Peyer's patch (tissue), 4 donors: ENCODE data around the gene FHL1.

ENCODE experiments used
- POLR2A ChIP-seq, 2 donors: fragments of 450-650 bp; IDR thresholded peaks; one replicate each; pipeline ENCODE4 v1.5.1; 2017; ENCODE audit warnings: antibody characterized with exemption in 2 of 2, mild to moderate bottlenecking in 2 of 2, moderate library complexity in 2 of 2
- TF ChIP-seq, protein P1 (sequence below), 6 experiments: fragments of 450-650 bp in 4 of 6; fragments of 200-600 bp in 2 of 6; sonication (generic) in 1 of 6; IDR thresholded peaks; one replicate each; pipeline ENCODE4 v1.5.1; 2017 to 2019; ENCODE audit warnings: antibody characterized with exemption in 6 of 6, mild to moderate bottlenecking in 3 of 6, moderate library complexity in 1 of 6

DNA sequence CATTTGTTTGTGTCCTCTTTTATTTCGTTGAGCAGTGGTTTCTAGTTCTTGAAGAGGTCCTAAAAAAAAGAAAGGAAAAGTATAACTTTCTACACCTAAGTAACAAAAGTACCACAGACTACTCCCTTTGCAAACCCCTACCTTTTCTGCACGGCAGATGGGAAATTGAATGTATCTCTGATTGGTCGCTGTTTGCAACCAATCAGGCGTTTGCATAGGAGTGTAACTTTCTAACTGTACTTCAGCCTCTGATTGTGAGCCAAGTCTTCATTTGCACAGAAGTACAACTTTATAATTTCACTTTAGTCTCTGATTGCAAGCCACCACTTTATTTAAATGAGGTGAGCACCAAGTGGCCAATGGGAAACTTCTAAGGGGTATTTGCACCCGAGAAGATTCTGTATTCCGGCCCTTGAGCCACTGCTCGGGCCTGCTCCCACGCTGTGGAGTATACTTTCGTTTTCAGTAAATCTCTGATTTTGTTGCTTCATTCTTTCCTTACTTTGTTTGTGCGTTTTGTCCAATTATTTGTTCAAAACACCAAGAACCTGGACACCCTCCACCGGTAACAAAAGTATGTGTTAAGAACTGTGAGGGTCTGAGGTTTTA lies 40.3 kb upstream of the FHL1 start:
- TF ChIP-seq, protein P1, sequence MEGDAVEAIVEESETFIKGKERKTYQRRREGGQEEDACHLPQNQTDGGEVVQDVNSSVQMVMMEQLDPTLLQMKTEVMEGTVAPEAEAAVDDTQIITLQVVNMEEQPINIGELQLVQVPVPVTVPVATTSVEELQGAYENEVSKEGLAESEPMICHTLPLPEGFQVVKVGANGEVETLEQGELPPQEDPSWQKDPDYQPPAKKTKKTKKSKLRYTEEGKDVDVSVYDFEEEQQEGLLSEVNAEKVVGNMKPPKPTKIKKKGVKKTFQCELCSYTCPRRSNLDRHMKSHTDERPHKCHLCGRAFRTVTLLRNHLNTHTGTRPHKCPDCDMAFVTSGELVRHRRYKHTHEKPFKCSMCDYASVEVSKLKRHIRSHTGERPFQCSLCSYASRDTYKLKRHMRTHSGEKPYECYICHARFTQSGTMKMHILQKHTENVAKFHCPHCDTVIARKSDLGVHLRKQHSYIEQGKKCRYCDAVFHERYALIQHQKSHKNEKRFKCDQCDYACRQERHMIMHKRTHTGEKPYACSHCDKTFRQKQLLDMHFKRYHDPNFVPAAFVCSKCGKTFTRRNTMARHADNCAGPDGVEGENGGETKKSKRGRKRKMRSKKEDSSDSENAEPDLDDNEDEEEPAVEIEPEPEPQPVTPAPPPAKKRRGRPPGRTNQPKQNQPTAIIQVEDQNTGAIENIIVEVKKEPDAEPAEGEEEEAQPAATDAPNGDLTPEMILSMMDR (IDR thresholded peaks at IDR 0.05), result no peak
- no peak for TF ChIP-seq POLR2A (IDR thresholded peaks at IDR 0.05)
